Stimulated activated CD4-positive, alpha-beta T cell treated with anti-CD3 and anti-CD28 coated beads, Interleukin-2, amount 100 ng/mL, for 4 hours (primary cell): ENCODE results near the gene YAF2.
"Not testable (repeated sequence)": the region's sequence is repeated elsewhere in the genome, so short reads cannot be mapped to it uniquely, and the experiment has no call there.

Source experiments
- DNase-seq: peaks from one replicate; pipeline ENCODE4 v3.0.0-alpha.2; 2020; ENCODE audit warnings: low read depth

Gene YAF2

DNA sequence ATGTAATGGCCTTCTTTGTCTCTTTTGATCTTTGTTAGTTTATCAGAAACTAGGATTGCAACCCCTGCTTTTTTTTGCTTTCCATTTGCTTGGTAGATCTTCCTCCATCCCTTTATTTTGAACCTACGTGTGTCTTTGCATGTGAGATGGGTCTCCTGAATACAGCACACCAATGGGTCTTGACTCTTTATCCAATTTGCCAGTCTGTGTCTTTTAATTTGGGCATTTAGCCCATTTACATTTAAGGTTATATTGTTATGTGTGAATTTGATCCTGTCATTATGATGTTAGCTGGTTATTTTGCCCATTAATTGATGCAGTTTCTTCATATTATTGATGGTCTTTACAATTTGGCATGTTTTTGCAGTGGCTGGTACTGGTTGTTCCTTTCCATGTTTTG lies 14.6 kb upstream of the YAF2 start:
- DNase-seq: not testable (repeated sequence)

DNA sequence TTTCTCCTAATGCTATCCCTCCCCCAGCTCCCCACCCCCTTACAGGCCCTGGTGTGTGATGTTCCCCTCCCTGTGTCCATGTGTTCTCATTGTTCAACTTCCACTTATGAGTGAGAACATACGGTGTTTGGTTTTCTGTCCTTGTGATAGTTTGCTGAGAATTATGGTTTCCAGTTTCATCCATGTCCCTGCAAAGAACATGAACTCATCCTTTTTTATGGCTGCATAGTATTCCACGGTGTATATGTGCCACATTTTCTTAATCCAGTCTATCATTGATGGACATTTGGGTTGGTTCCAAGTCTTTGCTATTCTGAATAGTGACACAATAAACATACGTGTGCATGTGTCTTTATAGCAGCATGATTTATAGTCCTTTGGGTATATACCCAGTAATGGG lies 11.0 kb upstream of the YAF2 start:
- DNase-seq: not testable (repeated sequence)

DNA sequence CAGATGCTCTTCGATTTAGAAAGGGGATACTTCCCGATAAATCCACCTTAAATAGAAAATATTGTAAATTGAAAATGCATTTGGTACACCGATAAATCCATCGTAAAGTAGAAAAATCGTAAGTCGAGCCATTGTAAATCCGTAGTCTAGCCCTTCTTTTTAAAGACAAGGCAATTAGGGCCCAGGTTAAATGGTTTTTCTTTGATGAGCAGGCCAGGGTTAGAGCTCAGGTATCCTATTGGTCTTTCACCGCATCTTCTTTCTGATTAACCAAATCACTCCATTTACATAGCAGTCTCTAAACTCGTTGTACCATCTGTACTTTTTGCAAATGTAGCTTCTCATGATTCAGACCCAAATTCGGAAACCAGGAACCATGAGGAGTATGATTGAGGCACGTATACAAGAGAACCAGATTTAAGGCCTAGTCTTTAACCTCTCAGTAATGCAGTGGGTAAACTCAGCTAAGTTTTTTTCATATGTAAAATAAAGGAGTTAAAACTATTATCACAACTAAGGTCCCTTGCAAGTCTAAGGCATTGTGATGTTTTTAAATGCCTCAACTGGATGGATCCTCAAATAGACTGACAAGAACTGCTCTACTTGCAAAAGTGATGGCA lies 2.2 kb upstream of the YAF2 start:
- no peak for DNase-seq

DNA sequence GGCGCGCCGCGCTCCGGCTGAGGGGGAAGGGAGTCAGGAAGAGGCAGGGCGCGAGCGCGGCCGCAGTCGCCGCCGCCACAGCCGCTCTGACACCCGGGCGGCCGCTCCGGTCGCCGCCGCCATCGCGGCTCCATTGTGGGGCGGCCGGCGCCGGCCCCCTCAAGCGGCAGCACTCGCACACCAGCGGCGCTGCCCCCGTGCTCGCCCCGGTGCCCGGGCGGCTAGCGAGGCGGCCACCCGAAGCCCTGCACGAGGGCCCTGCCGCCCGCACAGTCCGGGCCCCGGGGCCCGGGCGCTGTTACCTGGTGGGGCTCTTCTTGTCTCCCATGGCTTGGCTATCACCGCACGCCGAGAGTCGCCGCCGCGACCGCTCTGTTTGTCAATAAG lies 202 bp downstream of the YAF2 start:
- DNase-seq: no peak

DNA sequence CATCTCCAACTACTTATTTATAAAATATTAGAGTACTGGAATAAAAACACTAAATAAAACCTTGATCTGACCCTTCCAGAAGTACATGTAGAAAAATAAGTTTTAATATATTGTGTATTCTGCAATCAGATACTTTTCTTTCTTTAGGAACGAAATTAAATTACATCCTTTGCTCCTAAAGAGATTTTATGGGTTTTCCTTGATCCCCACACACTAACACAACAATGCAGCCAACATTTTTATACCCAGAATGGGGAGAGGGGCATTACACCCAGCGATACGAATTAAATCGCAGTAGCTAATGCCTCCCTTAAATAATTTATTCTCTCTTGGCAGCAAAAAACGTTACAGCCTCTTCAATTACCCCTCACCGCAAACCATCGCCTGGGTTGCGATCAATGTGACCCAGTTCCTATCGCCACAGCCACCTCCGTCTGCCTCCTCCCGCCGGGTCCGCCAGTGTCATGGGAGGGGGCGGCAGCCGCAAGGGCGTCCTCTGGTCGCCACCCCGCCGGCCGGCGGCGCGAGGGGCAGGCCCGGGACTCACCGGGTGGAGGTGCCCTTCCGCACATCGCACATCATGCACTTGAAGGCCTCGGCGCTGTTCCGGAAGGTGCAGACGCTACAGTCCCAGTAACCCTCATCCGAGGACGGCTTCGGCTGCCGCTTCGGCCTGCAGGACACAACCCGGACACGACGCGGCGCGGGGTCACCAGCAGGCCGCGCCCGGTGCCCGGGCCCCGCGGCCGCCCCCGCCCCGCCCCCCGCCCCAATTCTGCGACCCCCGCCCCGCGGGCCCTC lies 796 bp downstream of the YAF2 start:
- peak; percentile 48 for DNase-seq

DNA sequence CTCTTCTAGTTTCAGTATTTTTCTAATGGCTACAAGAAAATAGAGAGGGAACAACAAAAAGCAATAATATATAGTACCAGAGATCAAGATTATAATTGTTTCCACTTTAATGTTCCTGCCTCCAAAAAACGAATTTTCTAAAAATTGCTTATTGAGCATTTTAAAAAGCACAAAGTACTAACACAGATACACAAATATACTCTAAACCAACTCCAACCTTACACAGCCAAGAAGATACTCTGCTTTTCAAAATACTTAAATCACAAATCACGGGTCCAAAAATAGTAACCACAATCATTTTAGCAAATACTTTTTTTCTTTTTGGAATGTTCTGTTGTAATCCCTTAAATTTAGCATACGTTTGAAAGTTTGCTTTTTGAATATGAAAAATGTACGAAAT lies 2.0 kb downstream of the YAF2 start:
- no peak for DNase-seq

DNA sequence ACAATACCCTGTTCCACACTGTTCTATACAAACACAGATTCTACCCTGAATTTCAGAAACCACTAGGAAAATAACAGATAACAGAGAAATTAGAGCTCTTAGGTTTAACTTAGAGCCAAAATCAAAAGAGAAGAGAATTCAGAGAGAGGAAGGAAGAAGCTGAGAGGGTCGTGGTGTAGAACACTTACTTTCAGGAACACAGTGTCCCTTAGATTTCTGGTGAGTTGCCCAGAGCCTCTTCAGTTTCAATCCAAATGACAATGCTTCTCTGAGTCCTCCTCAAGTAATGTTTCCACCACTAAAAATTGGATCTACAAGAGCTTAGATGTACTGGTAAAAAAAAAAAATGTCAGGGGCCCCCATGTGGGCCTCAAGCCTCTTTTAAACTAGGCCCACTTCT lies 2.6 kb downstream of the YAF2 start:
- DNase-seq: no peak

DNA sequence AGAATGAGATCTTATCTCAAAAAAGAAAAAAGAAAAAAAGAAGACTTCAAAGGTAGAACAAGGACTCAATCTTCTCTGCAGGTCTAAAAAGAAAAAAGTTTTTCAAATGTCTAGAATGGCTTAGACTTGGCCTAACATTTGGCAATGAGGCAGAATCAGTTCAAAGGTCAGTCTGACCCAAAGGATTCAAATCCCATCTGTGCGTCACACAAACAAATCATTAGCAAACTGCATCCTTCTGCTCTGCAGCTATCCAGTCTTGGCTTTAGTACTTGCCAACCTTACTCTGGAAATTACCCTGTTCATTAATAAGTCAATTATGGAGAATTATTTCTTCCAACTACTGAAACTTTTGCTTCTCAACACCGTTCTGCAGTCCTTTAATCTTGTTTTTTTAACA lies 3.1 kb downstream of the YAF2 start:
- DNase-seq: no peak

DNA sequence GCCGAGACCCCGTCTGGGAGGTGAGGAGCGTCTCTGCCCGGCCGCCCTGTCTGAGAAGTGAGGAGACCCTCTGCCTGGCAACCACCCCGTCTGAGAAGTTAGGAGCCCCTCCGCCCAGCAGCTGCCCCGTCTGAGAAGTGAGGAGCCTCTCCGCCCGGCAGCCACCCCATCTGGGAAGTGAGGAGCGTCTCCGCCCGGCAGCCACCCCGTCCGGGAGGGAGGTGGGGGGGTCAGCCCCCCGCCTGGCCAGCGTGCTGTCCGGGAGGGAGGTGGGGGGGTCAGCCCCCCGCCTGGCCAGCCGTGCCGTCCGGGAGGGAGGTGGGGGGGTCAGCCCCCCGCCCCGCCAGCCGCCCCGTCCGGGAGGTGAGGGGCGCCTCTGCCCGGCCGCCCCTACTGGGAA lies 10.5 kb downstream of the YAF2 start:
- not testable (repeated sequence) for DNase-seq

DNA sequence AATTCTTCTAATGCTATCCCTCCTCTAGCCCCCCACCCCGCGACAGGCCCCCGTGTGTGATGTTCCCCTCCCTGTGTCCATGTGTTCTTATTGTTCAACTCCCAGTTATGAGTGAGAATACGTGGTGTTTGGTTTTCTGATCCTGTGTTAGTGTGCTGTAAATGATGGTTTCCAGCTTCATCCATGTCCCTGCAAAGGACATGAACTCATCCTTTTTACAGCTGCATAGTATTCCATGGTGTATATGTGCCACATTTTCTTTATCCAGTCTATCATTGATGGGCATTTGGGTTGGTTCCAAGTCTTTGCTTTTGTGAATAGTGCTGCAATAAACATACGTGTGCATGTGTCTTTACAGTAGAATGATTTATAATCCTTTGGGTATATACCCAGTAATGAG lies 13.5 kb downstream of the YAF2 start:
- not testable (repeated sequence) for DNase-seq

DNA sequence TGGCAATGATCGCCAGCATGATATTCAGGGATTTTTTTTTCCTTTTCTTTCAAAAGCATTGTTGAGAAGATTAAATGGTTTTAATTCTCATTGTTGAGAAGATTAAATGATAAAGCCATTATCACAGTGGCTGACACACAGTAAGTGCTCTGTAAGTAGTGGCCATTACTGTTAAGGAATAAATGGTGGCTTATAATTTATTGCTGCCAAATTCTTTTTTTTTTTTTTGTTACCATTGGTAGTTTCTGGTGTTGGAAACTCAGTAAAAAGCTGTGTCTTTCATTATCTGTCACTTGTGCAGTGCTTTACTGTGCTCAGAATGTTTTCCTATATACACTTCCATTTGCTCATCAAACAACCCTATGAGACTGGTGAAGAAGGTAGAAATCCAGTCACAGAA lies 15.3 kb downstream of the YAF2 start:
- DNase-seq: no peak

DNA sequence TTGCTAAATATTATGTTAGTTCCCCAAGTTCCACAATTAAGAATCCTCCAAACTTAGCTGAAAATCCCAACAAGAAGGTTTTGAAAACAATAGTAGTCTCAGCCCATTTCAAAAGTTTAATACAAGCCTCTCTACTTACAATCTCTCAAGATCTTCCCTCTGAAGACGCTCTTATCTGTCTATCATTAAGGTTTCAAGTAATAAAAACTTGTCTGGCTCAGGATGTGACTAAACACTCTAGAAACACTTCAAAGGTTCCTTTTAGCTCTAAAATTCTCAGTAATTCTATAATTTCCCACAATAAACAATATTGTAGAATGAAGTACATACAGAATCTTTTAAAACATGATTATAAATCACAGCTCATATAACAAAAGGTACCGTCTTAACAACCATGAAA lies 16.3 kb downstream of the YAF2 start:
- DNase-seq: no peak

DNA sequence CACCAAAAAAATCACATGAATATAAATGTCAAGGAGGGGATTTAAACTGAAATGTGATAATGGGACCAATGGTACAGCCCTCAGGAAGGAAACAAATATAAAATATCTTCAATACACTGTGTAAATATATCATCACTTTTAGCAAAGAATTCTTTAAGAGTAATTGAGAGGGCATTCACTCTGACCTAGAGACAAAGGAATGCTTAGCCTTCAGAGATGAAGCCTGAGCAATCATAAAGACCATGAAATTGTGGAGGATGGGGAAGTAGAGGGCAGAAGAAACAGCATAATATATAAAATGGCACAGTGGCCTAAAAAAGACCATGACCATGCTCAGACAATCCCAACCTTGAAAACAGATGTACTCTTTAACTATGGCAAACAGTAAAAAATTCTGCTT lies 20.4 kb downstream of the YAF2 start:
- DNase-seq: no peak

DNA sequence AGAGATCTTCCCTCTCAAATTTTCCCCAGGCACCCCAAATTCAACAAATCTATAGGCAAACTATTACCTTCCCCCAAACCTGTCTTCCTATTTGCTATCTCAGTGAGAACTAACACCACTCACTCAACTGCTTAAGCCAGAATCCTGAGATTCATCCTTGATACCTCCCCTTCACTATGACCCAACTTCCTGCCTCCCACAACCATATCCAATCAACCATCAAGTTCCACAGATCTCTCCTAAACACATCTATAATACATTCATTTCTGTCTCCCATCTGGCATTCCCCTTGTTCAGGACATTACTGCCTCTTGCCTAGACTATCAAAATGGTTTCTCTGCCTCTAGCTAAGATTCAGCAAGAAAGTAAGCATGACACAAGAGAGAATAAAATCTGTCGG lies 21.3 kb downstream of the YAF2 start:
- no peak for DNase-seq

DNA sequence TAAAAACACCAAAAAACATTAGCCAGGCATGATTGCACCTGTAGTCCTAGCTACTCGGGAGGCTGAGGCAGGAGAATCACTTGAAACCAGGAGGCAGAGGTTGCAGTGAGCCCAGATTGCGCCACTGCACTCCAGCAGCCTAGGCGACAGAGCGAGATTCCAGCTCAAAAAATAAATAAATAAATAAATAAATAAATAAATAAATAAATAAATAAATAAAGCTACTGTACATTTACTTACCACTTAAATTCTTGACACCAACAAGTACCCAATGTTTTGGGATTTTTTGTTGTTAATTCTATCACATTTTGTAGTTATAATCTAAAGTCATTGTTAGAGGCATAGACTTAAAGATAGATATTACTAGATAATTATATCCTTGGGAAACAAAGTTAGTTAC lies 22.3 kb downstream of the YAF2 start:
- not testable (repeated sequence) for DNase-seq

DNA sequence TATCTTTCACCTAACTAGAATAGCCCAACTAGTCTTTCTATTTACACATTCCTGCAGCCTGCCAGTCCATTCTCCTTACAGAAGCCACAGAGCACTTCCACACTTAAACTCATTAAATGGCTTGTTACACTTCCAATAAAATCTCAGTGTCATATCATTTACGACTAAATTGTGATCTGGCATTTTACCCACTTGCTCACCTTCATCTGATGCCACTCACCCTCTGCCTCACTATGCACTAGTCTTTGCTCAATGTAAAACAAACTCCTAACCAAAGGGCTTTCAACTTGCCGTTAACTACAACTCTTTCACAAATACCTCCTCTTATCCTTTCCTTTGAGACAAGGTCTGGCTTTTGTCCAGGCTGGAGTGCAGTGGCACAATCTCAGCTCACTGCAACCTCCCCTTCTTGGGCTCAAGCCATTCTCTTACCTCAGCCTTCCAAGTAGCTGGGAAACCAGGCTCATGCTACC lies 24.1 kb downstream of the YAF2 start:
- no peak for DNase-seq

DNA sequence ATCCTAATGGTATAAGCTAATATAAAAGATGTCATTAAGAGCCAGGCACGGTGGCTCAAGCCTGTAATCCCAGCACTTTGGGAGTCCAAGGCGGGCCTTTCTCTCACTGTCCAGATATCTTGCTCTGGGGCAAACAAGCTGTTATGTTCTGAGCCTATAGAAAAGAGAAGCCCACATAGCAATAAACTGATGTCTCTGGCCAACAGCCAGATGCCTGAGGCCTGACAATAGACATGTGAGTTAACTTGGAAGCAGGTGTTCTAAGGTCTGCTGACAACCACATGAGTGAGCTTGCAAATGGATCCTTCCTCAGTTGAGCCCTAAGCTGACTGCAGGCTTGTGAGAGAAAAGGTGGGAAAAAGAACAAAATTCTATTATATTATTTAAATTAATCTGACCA lies 25.0 kb downstream of the YAF2 start:
- no peak for DNase-seq

DNA sequence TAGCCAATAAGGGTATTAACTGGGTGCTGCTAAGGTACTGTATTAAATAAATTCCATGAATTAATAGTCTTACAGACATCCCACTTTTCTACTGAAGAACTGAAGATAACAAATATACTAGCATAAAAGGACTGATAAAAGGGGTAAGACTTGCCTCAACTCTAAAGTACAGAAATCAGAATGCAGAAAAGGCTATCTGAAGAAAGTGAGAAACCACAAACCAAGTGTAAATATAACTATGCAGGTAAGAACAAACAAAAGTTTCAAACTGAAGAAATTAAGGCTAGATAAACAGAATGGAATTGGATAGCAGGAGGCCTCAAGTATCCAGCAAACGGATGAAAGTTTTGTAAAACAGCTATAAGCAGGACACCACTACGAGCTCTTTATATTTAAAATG lies 29.5 kb downstream of the YAF2 start:
- no peak for DNase-seq

DNA sequence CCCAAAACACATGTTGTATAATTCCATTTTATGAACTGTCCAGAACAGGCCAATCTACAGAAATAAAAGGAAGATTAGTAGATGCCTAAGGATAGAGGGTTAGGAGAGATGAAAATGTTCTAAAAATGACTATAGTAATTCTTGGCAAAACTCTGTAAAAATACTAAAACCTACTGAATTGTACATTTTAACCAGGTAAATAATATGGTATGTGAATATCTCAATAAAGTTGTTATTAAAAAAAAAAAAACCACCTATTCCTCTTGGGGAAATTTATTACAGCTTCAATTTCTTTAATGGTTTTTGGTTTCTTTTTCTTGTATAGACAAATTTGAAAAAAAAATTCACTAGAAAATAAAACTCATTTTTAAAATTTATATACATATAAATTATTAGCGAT lies 33.2 kb downstream of the YAF2 start:
- no peak for DNase-seq

DNA sequence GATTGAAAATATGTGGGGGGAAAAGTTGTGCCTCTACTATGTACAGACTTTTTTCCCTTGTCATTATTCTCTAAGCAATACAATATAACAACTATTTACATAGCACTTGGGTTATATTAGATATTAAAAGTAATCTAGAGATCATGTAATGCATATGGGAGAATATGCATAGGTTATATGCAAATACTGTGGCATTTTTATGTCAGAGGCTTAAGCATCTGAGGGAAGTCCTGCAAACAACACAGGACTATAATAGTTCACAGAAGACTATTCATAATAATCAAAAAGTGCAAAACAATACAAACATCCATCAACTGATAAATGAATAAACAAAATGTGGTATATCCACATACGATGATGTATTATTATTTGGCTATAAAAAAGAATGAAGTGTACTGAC lies 33.7 kb downstream of the YAF2 start:
- DNase-seq: no peak

DNA sequence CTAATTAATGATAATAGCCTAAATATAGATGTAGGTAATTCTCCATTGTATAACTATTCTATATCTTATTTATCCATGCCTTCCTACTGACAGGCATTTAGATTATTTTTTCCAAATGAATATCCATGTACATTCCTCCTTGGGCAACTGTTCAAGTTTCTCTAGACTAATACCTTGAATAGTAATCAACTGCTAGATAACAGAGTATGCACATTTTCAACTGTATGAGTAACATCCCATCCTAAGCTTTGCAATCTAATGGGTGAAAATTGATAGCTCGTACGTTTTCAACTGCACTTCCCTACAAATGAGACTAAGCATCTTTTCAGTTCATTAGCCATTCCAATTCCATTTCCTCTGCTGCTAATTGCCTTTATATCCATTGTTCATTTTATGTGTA lies 37.0 kb downstream of the YAF2 start:
- DNase-seq: no peak

DNA sequence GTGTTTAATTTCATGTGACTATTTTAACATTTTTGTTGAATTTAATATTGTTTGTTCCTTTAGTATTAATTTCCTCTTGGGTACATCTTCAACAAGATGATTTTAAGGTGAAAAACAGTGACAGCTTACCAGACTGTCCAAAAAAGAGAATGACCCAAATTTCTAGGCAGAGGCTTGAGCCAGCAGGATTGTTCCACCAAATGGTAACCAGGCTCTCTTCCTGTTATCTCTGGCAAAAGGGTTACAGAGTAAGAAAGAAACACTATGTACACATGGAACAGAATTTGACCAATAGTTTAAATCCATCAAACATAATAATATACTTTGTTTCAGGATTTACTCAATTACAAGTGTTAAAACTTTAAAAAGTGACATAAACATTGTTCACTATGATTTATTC lies 39.0 kb downstream of the YAF2 start:
- no peak for DNase-seq

DNA sequence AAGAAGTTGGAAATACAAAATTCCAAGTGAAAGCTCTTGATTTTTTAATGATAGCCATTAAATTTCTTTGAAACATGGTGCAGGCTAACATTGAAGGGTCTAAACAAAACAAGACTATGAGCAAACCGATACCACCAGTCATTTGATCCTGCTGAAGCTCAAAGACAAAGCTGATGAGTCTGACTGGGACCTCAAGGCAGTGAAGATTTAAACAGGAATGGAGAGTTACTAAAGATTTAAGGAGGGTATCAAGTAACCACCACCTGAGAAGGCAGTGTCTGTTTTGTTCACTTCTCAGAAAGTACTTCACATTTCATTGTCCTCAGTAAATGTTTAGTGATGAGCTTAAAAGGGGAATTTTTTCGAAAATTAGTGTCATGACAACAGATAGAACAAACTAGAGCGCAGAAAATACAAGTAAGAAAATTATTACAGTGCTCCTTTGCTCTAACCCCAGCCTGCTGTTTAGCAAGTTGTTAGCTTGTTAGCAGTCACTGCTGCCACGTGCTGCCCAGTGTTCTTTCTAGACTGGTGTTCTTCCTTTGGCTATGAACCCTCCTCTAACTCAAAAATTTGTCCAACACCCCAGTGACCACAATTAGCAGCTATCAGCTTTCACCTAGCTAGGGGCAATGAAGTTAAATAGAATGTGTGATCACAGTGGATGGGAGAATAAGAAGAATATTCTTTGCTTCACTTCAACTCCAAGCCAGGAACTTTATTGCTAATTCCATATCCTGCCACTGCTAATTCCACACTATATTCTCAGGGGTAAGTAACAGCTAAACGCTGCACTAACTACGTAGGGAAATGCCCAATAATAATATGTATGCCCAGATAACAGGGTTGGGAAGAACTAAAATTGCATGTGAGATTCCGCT lies 41.1 kb downstream of the YAF2 start:
- no peak for DNase-seq
